ENCODE measurements around the gene NFIA.
"Not testable (repeated sequence)": the region's sequence is repeated elsewhere in the genome, so short reads cannot be mapped to it uniquely, and the experiment has no call there.

The NFIA gene

GRCh38 chr1:61102041-61102440 lies 19.7 kb downstream of the NFIA start:
- DNase-seq (ENCODE audit: low read depth) = no peak

- DNase-seq (ENCODE audit: low read depth) = no peak
Measured at GRCh38 chr1:61102621-61103020, 20.3 kb downstream of the NFIA start.

GRCh38 chr1:61104220-61104671 lies 21.9 kb downstream of the NFIA start:
- no peak for DNase-seq (ENCODE audit: low read depth)

GRCh38 chr1:61107638-61108037 lies 25.3 kb downstream of the NFIA start:
- no peak for DNase-seq (ENCODE audit: low read depth)

GRCh38 chr1:61109158-61109557 lies 26.8 kb downstream of the NFIA start:
- no peak for DNase-seq (ENCODE audit: low read depth)

GRCh38 chr1:61109910-61110309 lies 27.5 kb downstream of the NFIA start:
- DNase-seq (ENCODE audit: low read depth) = no peak

- DNase-seq (ENCODE audit: low read depth) = no peak
Measured at GRCh38 chr1:61110554-61110953, 28.2 kb downstream of the NFIA start.

GRCh38 chr1:61111084-61112004 lies 29.0 kb downstream of the NFIA start:
- no peak for DNase-seq (ENCODE audit: low read depth)

GRCh38 chr1:61114178-61114870 lies 32.0 kb downstream of the NFIA start:
- DNase-seq (ENCODE audit: low read depth) = no peak

GRCh38 chr1:61115436-61115835 lies 33.1 kb downstream of the NFIA start:
- no peak for DNase-seq (ENCODE audit: low read depth)

- DNase-seq (ENCODE audit: low read depth) = no peak
Measured at GRCh38 chr1:61116421-61116820, 34.1 kb downstream of the NFIA start.

- no peak for DNase-seq (ENCODE audit: low read depth)
Measured at GRCh38 chr1:61117283-61117682, 34.9 kb downstream of the NFIA start.

- DNase-seq (ENCODE audit: low read depth) = no peak
Measured at GRCh38 chr1:61119085-61119484, 36.7 kb downstream of the NFIA start.

GRCh38 chr1:61120246-61120840 lies 38.0 kb downstream of the NFIA start:
- no peak for DNase-seq (ENCODE audit: low read depth)

- DNase-seq (ENCODE audit: low read depth) = no peak
Measured at GRCh38 chr1:61120998-61121397, 38.6 kb downstream of the NFIA start.

- DNase-seq (ENCODE audit: low read depth) = no peak
Measured at GRCh38 chr1:61121631-61122030, 39.3 kb downstream of the NFIA start.

- DNase-seq (ENCODE audit: low read depth) = no peak
Measured at GRCh38 chr1:61122389-61122788, 40.0 kb downstream of the NFIA start.

- DNase-seq (ENCODE audit: low read depth) = no peak
Measured at GRCh38 chr1:61123326-61123725, 41.0 kb downstream of the NFIA start.

- DNase-seq (ENCODE audit: low read depth) = no peak
Measured at GRCh38 chr1:61124078-61124477, 41.7 kb downstream of the NFIA start.

GRCh38 chr1:61124696-61125095 lies 42.3 kb downstream of the NFIA start:
- DNase-seq (ENCODE audit: low read depth) = no peak

- DNase-seq (ENCODE audit: low read depth) = no peak
Measured at GRCh38 chr1:61125263-61125662, 42.9 kb downstream of the NFIA start.

- no peak for DNase-seq (ENCODE audit: low read depth)
Measured at GRCh38 chr1:61125895-61126294, 43.5 kb downstream of the NFIA start.

GRCh38 chr1:61126843-61127242 lies 44.5 kb downstream of the NFIA start:
- not testable (repeated sequence) for DNase-seq (ENCODE audit: low read depth)
